ENCODE data around the gene PITX3.
A peak's percentile ranks its signal among the peaks of the same experiment; 100 is the strongest.
"Not testable (repeated sequence)": the region's sequence is repeated elsewhere in the genome, so short reads cannot be mapped to it uniquely, and the experiment has no call there.

Gene PITX3

DNA sequence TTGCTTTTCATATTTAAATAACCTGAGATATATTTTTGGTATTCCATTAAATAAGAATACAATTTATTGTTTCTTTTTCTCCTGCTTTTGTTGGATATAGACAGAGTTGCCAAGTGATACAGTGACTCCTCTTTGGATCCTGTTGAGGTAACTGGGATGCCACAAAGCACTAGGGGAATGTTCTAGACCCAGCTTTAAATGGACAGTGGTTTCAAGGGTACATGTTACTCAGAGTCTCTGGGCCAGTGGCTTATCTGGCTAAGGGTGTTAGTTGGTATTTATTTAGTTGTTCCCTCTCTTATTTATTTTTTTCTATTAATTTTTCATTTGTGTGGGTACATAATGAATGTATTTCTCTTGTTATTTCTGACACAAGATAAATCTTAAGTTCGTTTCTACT is 13.1 kb upstream of the PITX3 start:
- DNase-seq, result no peak

DNA sequence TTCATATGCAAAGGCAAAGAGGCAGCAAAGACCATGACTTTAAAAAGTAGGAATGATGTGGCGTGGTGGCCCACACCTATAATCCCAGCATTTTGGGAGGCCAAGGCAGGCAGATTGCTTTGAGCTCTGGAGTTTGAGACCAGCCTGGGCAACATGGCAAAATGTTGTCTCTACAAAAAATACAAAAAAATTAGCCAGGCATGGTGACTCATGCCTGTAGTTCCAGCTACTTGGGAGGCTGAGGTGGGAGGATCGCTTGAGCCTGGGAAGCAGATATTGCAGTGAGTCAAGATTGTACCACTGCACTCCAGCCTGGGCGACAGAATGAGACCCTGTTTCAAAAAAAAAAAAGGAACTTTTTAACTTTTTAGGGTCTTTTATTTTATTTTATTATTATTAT is 11.2 kb upstream of the PITX3 start:
- not testable (repeated sequence) for DNase-seq

DNA sequence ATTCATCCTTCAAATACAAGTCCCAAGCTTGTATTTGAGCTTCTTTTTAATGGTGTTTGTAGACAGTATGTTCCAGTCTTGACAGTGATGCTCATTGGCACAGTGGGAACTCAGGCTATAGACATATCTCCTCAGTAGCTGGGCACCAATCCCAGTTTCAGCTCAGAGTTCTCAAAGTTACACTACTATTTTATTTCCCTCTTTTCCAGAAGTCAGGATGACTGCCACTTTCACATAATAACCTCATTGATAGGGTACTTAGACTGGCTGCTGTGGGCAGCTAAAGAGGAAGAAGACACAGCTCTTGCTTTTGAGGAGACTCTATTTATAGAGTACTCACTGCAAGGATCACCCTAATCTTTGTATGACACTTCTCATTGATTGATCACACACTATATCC is 6.4 kb upstream of the PITX3 start:
- DNase-seq, result no peak

DNA sequence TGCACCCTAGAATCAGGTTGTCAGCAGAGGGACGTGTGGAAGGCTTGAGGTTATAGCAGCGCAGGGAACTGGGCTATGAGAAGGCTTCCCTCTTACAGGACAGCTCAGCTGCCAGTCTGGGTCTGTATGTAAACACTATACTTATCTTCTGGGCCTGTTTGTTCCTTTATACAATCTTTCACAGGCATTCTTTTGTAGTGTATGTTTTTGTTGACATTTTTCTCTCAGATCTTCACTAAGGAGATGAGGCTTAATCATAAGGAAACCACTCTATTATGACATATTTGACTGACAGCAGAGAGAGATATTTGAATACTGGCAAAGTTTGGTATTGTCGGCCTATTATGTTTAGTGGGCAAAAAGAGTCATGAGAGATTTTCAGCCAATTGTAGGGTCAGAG is 4.9 kb upstream of the PITX3 start:
- no peak for DNase-seq

DNA sequence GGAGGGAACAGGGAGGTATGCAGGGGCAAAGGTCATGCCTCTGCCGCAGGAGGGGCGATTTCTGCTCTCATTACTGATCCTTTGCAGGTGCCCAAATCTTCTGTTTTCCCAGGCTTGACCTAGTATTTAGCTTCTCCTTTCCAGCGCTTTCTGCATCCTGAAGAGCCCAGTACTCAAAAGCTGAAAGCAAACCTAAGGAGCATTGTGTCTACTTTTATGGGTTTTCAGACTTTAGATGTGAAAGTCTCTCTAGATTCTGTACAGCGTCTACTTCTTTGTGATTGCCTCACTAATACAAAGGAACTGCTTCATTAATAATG is 4.6 kb upstream of the PITX3 start:
- DNase-seq, result no peak

DNA sequence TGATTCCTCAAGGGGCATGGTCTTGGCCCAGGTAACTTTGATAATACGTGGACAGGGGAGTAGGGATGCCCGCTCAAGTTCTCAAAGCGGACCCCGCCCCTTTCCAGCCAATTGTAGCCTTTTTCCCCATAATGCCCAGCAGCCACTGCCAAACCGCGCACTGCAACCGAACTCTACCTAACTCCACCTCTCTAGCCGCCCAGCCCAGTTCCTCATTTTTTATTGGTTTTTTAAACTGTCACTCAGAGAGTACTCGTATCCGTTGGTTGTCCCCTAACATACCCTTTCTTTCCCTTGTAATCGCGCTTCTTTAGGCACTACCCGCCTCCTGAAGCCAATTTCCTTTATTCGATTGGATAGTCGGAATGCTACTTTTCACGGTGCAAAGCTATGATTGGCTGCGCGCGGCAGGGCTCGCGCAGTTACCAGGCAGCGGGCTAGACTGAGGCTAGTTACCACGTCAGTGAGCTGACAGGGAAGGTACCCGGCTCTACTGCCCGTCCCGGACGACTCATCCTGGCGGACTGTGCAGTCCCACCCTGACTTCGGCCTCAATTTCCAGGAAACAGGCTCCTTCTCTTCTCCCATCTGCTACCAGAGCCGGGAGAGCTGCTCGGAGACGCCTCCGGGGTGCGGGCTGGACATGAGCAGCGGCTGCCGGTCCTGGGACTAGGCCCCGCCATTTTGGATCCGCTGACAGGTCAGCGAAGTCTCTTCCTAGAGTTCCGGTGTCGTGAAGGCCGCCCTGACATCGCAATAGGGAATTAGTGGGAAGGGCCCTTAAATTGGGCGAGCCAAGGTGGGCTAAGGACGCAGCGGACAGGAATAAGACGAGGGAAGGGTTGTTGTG is 4.0 kb upstream of the PITX3 start, which contains the start of gene GBF1:
TSS of gene GBF1 (plus strand) at position 451 of the 850 bp plus-strand sequence. CDS start 13,407 bp downstream, outside the sequence.
- DNase-seq, result peak; percentile 77 to 78

DNA sequence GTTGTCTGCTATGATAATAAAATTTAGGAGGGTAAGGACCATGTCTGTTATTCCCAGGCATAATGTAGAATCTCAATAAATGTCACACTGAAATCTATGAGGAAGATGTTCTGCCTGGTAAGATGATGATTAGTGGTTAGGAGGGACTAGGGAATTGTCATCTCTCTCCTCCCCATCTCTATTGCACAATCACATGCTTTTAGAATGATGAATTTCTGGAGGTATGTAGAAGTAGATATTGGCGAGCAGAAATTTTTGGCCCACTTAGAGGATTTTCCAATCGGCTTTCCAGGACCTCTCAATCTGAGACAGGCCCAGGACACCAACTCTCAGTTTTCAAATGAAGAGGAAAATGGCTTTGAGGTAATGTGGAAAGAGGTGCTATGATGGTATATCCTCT is 2.0 kb upstream of the PITX3 start:
- DNase-seq, result no peak

DNA sequence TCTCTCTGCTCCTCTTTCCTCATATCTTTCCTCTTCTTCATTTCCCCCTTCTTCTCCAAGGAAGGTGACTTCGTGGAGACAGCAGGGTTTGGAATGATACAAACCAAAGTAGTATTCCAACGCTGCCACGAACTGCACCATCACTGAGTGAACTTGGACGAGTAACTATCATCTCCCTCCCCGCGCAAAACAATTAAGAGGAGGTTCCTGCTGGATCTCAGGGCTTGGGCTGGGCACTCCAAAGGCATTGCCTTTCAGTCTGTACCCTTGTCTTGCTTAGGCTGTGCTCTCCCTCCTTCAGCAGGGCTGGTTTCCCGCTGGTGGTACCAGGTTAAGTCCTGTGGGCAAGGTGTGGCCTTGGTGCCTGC is 790 bp upstream of the PITX3 start:
- no peak for DNase-seq

DNA sequence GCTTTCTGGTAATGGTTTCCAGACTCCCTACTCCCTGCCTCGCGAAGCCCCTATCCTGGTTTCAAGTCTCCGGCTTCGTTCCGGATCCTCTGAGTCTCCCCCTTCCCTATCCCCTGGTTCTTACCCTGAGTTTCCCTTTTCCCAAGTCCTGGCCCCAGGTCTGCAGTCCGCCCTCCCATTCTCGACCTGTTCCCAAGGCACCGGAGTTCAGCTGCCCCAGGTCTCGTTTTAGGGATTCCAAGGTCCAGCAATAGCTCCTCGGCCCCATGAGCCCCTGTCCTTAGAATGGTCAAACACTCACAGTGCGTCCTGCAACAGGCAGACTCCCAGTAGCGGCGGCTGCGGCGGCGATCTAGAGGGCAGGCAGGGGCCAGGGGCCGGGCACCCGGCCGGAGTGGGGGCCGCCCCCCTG is 274 bp downstream of the PITX3 start:
- DNase-seq, result no peak

DNA sequence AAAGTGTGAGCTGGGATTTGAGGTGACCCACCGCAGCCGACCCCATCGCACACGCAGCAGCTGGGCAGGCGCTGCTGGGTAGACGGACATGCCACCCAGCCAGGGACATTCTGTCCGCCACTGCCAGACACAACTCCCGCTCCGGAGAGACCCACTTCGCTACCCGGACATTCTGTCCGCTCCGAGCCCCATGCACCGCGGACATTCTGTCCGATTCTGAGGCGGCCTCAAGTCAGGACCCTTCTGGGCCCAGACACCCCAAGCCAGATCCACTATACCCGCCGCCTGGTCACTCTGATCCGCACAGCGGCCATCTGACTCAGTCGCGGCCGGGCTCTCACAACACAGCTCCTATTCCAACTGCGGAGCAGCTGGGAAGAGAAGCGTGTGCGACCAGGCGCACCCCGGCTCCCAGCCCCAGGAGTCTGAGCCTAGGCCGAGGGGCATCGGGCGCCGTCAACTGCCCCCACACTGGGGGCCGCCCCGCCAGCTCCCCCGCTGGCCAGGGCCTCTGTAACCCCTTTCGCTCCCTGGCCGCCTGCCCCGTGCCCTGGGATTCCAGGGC is 763 bp downstream of the PITX3 start:
- DNase-seq, result no peak

DNA sequence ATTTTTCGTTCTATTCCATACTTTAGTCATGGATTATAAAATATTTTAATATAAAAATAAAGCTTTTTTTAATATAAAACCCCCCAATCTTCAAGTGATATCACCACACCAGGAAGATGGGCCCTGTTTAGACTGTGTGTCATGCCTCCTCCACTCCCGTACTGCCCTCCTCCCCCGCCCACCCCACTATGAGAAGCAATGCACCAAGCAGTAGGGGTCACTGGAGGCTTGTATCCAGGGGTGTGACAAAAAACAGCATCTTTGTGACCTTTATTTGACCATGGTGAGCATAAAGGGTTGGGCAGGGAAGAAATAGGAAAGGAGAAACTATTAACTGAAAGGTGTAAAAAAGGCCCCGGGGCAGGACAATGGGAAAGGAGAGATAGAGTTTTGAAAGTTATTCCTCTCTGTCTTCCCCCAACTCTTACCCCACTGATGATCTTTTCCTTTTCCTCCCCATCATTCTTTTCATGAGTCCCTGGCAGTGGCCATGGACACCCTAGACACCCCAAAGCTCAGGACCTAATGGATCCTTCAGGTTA is 3.5 kb downstream of the PITX3 start:
- no peak for DNase-seq

DNA sequence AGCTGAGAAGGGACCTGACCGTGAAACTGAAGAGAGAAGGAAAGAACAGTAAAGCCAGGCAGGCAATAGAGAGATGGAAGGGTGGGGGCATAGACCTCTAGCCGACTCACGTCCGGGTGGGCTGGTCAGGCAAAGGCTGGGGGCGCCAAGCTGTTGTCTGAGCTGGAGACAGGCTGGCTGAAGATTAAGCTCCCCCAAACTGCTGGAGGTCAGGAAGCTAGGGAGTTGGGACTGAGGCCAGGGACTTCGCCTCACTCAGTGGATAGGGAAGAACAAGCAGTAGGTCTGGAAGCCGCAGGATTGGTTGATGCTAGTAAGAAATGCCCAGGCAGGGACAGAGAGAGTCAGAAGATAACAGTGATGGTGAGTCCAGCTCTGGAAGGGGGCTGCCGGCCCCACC is 5.3 kb downstream of the PITX3 start:
- DNase-seq, result no peak

DNA sequence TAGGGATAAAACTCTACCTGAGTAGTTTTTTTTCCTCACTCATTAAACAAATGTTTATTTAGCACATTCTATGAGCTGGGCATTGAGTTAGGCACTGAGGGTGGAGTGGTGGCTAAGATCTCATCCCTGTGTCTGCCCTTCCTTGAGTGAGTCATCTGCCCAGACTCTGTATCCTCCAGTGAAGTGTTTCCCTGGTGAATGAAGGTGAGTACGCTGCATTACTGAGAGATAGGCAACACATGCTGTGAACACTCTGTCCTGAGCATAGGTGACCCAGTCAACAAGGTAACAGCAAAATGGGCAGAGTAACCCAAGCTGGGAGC is 5.8 kb downstream of the PITX3 start:
- DNase-seq, result no peak

DNA sequence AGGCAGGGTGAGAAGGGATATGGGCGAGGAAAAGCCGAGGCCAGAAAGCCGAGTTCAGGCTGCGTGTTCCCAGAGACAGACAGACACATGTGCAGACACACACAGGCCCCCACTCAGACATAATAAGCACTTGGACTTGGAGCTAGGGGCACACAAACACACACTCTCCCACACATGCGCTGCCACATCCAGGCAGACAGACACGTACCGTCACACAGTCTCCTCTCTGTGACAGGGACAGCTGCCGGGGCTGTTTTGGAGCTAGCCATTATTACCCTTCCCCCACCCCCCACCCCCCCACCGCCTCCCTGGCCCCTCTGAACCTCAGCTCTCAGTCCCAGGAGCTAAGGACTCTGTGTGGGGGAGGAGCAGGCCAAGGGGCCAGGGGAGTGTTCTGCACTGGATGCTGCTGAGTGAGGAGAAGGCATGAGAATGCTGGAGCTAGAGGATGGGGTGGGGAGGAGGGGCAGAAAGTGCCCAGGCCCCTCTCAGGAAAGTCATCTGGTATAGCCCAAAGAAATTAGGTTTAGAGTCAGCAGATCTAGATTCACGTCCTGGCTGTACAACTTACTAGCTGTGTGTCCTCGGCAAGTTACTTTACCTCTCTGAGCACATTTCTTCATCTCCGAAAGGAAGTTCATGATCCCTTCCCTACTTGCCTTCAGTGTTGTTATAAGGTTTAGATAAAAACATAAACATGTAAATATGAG is 6.3 kb downstream of the PITX3 start:
- no peak for DNase-seq

DNA sequence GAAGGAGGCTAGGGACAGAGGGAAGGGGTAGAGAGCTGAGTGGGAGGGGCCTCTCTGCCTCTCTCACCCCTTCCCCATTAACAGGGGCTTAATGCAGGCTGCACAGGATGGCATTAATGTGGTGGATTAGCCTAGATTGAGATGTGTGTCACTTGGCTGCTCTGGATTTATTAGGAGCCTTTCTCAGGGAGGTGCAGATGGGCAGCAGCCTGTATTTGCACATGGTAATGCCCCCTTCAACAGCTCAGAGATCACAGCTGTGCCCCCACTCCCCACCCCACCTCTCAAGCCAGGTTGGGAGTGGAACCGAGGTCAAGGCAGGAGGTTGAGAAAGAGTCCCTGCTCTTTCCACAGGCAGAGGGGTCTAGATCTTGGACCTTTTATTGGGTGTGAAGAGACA is 7.3 kb downstream of the PITX3 start:
- DNase-seq, result no peak

DNA sequence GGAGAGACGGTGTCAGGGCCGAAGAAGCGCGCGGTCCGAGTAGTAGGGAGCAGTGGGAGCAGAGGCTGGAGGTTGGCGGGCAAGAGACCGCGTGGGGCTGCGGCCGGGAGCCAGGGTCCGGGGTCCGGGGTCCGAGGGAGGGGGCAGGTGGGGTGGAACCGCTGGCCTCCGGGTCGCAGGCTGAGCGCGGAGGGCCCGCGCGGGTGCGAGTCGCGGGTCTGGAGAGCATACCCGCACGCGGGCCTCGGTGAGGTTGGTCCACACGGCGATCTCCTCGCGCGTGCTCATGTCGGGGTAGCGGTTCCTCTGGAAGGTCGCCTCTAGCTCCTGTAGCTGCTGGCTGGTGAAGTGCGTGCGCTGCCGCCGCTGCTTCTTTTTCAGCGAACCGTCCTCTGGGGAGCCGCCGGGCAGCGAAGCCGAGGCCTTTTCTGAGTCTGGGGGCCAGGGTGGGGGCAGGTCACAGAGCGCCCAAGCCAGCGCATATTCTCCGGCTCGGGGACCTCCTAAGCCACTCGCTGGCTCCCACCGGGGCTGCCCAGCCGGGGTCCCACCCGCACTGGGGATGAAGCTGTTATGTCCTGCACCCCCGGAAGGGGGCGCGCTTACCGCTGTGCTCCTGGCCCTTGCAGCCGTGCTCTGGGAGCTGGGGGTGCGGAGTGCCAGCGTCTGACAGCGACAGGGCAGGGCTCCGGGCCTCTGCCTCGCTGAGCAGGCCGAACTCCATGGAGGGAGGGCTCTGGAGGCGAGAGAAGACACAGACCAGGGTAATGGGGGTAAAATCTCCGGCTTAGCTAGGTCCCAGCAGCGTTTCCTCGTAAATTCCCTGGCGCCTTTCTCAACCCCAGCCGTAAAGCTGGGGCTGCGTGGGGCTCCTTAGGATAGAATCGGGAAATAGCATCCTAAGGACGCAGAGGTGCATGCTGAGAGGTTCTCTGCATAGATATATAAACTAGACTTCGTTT is 9.7 kb downstream of the PITX3 start:
- peak; percentile 77 to 84 for DNase-seq

DNA sequence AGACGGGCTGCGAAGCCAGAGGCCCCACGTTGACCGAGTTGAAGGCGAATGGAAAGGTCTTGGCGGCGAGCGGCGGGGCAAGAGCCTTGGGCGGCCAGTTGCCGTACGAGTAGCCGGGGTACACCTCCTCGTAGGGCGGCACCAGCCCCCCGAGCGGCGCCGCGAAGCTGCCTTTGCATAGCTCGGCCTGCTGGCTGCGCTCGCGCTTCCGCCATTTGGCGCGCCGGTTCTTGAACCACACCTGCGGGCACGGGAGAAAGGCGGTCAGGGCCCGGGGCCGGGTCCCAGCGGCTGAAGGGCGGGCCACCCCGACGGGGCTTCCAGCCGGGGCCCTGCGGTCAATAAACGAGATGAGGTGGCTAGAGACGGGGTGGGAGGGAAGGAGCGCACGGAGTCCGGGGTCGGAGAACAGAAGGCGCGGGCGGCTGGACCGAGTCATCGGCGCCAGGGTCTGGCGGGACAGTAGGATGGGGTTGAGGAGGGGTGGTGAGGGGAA is 10.4 kb downstream of the PITX3 start:
- peak; percentile 42 to 55 for DNase-seq

DNA sequence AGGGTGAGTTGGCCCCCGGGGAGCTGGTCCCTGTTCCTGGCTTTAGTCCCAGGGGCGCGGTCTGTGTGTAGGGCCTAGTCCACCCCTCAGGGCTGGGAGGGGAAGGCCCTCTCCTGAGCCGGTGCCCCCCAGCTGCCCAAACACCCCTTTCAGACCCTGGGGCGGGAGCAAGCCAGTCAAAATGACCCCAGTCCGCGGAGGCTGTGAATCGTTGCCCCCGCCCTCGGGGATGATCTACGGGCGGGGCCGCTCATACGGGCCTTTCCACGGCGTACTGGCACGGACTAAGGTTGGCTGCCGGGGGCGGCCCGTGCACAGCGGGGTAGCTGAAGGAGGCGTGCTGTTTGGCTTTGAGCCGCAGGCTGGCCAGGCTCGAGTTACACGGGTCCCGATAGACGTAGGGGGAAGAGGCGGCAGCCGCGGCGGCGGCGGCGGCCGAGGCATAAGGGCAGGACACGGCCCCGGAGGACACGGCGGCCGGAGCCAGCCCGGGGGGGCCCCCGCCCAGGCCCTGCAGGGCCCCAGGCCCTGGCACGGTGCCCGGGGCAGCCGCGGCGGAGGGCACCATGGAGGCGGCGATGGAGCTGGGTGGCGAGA is 10.9 kb downstream of the PITX3 start:
- DNase-seq, result peak; percentile 20 to 42

DNA sequence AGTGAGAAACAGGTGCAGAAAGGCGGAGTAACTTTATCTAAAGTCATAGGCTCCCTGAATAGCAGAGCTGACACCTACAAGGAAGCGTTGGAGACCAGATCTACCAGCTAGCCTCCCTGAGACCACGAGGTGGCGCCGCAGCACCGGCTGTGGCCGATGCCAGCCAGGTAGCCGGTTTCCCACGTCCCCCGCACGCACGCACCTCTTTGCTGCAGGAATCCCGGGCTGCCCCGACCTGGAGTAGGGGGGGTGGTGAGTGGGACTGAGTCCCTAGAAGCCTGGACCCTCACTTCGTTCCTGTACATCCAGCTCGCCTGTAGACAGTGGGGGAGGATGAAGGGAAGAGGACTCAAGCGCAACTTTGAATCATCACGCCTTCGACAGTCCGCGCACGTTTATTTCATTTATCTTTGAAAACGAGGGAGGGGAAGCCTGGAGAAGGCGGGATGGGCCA is 11.5 kb downstream of the PITX3 start:
- DNase-seq, result peak; percentile 85 to 88

DNA sequence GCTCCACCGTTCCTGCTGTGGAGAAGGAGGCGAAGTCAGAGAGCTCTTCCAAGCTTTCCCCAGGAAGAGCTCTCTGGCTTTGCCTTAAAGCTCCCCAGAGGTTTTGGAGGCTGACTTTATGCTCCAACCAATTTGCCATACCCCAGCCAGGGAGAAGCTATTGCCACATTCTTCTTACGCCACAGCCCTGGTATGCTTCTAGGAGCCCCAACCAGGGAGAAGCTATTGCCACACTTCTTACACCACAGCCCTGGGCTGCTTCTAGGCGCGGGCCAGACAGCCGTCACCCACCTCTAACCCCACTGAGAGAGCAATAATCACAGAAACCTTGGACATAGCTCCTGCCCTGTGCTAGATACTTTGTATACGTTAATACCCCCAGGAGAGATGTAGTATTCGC is 14.3 kb downstream of the PITX3 start:
- DNase-seq, result no peak

DNA sequence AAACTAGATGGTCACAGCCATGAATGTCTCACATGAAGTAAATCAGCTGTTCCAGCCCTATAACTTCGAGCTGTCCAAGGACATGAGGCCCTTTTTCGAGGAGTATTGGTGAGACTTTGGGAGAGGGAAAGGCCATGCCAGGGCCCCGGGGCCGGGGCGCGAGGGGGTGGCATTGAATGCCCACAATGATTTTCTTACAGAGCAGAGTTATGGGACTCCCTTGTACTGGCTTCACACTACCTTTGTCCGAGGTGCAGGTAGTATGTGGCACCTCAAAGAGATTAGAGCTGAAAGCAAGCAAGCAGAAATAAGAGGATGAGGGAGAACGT is 14.8 kb downstream of the PITX3 start:
- no peak for DNase-seq
